MM.1S (cell line): Measurements from ENCODE around the gene PPP2CA.

Experiments used
- CTCF ChIP-seq: fragments of 300-600 bp; sonication (generic); IDR thresholded peaks from 2 replicates; pipeline ENCODE4 v1.5.1; 2016; ENCODE audit warnings: antibody characterized with exemption, low read length, mixed read lengths
- EZH2 ChIP-seq: fragments of 300-600 bp; sonication (generic); optimal IDR thresholded peaks from 2 replicates; pipeline ENCODE3; 2017; ENCODE audit warnings: low read depth, mild to moderate bottlenecking, antibody characterized with exemption, low read length, mixed read lengths
- EZH2phosphoT487 ChIP-seq: fragments of 300-600 bp; sonication (generic); IDR thresholded peaks from 2 replicates; pipeline ENCODE4 v1.6.1; 2018; ENCODE audit warnings: antibody characterized with exemption, low read length

GRCh38 chr5:134224888-134225779 lies 739 bp downstream of the PPP2CA start:
- TF ChIP-seq CTCF (no peak), EZH2phosphoT487 (no peak), EZH2 (no peak)
